HG02981 (cell line): ENCODE measurements around the gene DLGAP1.

Experiments used
- ATAC-seq: cut with Tn5 transposase; IDR thresholded peaks from one replicate; pipeline ENCODE4 v1.9.1; 2021; ENCODE audit warnings: mild to moderate bottlenecking, moderate library complexity; ENCODE audit not compliant: unreplicated experiment

Gene DLGAP1

GRCh38 chr18:3794537-3795348, 660.4 kb downstream of the DLGAP1 start:
- ATAC-seq: no peak

- no peak for ATAC-seq
Observed at GRCh38 chr18:3793545-3793944, 661.6 kb downstream of the DLGAP1 start.

DNA sequence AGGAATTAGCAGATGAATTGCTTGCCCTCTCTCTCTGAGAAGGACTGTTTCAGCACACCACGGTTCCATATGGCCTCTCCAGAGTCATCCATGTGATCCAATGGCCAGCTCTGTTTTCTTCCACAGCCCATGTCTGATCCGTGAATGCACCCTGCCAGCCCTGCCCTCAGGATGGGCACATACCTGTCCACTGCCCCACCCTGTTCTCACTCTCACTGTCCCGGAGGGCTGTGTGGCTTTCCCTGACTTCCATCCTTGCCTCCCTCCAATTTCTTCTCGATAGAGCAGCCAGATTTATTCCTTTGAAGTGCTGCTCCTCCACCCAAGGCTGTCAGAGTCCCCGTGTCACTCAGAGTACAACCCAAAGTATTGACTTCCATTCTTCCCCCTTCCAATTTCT, 662.0 kb downstream of the DLGAP1 start:
- ATAC-seq: no peak

DNA sequence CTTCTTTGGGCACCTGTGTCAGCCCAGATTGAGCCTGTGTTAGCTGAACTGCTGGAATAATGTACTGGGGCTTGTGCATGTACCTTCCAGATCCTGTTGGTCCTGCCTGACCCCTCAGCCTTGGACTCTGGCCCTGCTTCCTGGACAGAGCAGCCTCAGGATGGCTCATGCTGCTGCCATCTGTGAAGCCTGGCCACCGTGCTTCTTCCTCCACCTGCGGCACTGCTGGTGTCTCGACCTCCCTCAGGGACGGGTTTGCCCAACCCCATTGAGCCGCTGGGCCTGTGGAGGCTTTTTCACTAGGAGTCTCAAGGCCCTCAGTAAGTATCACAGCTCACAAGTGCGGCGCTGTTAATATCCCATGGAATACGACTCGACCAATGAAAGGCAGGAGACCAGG, 662.4 kb downstream of the DLGAP1 start:
- no peak for ATAC-seq

- ATAC-seq: no peak
Observed at GRCh38 chr18:3791238-3791637, 663.9 kb downstream of the DLGAP1 start.

DNA sequence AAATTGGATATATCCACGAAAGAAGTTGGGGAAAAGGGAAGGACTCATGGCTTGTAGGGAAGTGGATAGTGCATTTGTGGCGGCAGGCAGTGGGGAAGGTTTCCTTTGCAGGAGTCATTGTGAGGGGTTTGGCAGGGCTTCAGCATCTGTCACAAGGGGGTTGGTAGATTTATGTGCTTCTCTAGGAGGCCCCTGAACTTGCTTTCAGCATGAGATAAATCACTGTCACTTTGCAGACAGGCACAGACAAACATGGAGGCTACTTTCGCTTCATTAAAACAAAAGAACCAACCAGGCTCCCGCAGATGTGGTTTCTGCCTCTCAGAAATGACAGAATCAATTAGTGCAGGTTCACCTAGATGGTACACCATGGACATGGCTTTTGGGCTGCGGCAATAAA, 664.4 kb downstream of the DLGAP1 start:
- ATAC-seq: no peak

DNA sequence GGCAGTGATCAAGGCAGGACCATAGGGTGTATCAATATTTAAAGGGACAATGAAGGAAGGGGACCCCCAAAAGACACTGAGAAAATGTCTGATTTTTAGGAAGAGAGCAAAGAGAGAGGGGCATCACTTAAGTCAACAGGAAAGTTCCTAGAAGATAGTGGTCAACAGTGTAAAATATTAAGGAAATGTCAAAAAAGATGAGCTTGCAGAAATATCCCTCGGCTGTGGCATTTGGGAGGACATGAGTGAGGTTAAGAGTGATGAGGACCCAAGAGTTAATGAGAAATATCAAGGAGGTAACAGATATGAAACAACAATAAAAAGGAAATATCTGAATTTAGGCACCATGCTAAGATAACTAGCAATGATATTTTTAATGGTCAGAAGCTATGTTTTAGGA, 665.6 kb downstream of the DLGAP1 start:
- ATAC-seq: no peak

- no peak for ATAC-seq
Observed at GRCh38 chr18:3784949-3785348, 670.2 kb downstream of the DLGAP1 start.

DNA sequence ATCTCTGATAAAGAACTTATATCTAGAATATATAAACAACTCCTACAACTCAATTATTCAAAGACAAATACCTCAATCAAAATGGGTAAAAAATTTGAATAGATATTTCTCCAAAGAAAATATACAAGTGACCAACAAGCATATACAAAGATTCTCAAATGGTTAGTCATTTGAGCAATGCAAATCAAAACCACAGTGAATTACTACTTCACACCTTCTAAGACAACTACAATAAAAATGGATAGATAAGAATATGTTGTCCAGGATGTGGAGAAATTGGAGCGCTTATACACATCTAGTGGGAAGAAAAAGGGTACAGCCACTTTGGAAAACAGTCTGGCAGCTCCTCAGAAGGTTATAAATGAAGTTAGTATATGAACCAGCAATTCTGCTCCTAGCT, 672.2 kb downstream of the DLGAP1 start:
- no peak for ATAC-seq

GRCh38 chr18:3777719-3778118, 677.4 kb downstream of the DLGAP1 start:
- ATAC-seq: no peak

GRCh38 chr18:3777122-3777521, 678.0 kb downstream of the DLGAP1 start:
- ATAC-seq: no peak

GRCh38 chr18:3775996-3776395, 679.1 kb downstream of the DLGAP1 start:
- ATAC-seq: no peak

DNA sequence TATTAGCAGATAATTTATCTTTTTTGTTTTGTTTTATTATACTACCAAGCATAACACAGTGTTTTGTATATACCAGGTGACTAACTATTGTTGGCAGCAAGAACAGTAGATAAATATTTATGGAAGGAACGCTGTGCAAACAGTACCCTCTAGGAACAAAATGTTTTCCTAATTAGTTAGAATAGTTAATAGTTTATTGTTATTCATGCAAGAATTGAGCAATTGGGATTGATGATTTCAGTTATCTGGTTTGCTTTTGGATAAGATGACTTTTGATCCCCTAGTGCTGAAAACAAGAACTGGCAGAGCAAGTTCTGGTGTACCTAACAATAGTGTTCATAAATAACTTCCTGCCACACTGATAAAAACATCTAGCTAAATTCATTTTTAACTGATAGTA, 681.8 kb downstream of the DLGAP1 start:
- no peak for ATAC-seq

DNA sequence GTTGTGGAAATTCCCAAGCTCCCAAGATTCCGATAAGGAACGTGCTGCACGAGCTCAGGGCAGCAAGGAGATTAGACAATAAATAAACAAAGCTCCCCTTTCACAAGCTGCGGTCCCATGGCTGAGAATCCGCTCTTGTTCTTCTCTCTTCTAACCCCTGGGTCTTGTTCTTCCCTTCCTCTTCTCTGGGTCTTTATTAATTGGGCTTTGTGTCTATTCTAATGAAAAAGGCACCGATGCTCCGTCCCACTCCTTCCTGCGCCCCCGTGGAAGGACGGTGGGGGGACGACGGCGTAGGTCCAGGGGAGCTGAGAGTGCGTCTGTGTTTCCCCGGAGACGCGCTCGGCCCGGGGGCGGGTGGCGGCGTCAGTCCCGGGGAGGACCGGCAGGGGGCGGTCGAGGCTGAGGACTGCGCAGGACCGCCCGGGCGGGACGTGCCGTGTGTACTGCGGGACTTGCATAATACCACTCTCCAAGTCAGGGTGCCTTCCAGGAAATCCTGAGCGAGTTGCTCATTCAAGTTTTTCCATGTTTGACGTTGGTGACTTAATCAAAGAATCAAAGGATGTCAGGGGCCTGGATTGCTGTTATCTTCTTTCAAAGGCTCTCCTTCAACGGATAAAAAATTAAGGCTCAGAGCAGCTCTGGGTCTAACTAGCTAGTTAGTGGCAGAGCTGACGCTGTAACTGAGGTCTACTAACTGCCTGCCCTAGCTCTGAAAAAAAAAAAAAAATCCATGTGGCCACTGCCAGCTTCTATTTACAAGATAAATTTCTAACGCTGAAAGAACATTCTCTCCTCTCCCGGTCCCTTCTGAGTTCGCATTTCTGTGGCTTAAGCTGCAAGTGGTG, 683.8 kb downstream of the DLGAP1 start:
- ATAC-seq: peak; percentile 99

GRCh38 chr18:3761266-3761665, 693.8 kb downstream of the DLGAP1 start:
- no peak for ATAC-seq

DNA sequence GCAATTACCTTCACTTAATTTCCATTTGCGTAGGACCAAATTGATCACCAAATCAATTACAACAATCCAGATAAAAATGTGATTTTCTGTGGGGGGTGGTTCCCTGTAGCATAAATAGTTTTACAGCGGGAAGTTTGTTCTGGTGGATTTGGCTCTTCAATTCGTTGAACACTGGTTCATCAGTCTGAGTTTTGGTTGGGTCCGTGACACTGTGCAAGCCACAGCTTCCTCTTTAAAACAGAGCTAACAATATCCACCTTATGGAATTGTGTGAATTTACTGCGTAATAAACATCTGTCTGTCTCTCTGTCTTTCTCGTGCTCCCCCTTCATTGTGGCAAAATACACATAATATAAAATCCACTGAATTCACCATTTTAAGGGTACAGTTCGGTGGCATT, 694.4 kb downstream of the DLGAP1 start:
- no peak for ATAC-seq

GRCh38 chr18:3759099-3759498, 696.0 kb downstream of the DLGAP1 start:
- ATAC-seq: no peak

- ATAC-seq: no peak
Observed at GRCh38 chr18:3758531-3758930, 696.6 kb downstream of the DLGAP1 start.

DNA sequence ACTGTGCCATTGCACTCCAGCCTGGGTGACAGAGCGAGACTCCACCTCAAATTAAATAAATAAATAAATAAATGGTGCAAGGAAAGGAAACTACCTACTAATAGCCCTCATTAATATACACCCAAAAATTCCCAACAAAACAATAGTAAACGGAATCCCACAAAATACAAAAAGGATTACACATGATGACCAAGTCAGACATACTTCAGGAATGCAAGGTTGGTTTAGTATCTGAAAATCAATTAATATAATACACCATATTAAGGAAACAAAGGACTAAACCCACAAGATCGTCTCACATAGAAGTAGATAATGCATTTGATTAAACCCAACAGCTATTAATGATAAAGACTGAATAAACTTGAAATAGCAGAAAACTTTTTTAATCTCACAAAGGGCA, 697.7 kb downstream of the DLGAP1 start:
- ATAC-seq: no peak

GRCh38 chr18:3753106-3753505, 702.0 kb downstream of the DLGAP1 start:
- ATAC-seq: no peak

- ATAC-seq: no peak
Observed at GRCh38 chr18:3748086-3748485, 707.0 kb downstream of the DLGAP1 start.
